ENCODE measurements around the gene TTI1. TPM values are rescaled to one million over a fixed set of nuclear protein-coding genes. Genes with fewer than 3 reads are reported as not detected.

TTI1 gene
- polyA plus RNA-seq, 1 donor from 2014 or later, result 20.0 TPM

DNA sequence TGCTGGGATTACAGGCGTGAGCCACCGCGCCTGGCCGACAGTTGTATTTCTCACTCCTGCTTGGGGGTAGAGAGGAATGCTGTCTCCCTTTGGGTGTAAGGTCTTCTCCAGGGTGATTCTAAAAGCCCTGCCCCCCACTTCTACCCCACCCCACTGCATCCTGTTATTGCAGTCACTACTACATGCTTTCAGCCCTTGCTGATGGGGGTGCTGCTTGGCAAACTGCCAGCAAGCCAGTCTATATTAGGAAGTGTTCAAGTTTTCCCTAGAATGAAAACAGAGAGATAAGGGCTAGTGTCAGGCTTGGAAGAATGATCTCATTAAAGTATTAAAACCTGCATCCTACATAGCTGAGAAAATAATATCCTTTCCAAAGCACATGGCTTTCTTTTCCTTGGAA lies 31.3 kb downstream of the TTI1 start:
- Histone ChIP-seq H3K4me3 (ENCODE audit: low read length) (no peak overlapping the region), H3K4me2 (ENCODE audit: low read length) (no peak overlapping the region), H3K9me3 (ENCODE audit: low read length) (no peaks in the 10 kb centered on the region), H4K20me1 (ENCODE audit: insufficient read depth) (no peaks in the 10 kb centered on the region), H3K27me3 (ENCODE audit: insufficient read depth, low read depth, low read length) (no peaks in the 10 kb centered on the region), H3K9ac (ENCODE audit: low read length) (no peak overlapping the region), H2AFZ (ENCODE audit: low read depth, low read length) (no peak overlapping the region), H3K27ac (ENCODE audit: low read length) (no peak overlapping the region), H3K36me3 (ENCODE audit: insufficient read depth, low read length) (no peaks in the 10 kb centered on the region), H3K9me2 (ENCODE audit: insufficient read depth, low read length) (no peaks in the 10 kb centered on the region), H3K79me2 (replicated peaks; ENCODE audit: insufficient read depth, low read length) (no peaks in the 10 kb centered on the region), H3F3A (ENCODE audit: insufficient read depth, low read length, poor library complexity, severe bottlenecking) (no peaks in the 10 kb centered on the region)
- TF ChIP-seq REST (IDR thresholded peaks at IDR 0.05; ENCODE audit: borderline replicate concordance) (no peak), RAD21 (conservative IDR thresholded peaks at IDR 0.05) (no peak), SMC3 (conservative IDR thresholded peaks at IDR 0.05; ENCODE audit: poor library complexity) (no peak), CTCF (IDR thresholded peaks at IDR 0.05; ENCODE audit: poor library complexity, severe bottlenecking) (no peak), TAF1 (IDR thresholded peaks at IDR 0.05; ENCODE audit: low read depth) (no peak), EZH2 (IDR thresholded peaks at IDR 0.05; ENCODE audit: borderline replicate concordance, insufficient read depth, low read length, poor library complexity, severe bottlenecking) (no peak), POLR2AphosphoS5 (IDR thresholded peaks at IDR 0.05) (no peak), MXI1 (conservative IDR thresholded peaks at IDR 0.05; ENCODE audit: poor library complexity, severe bottlenecking) (no peak), EP300 (conservative IDR thresholded peaks at IDR 0.05; ENCODE audit: poor library complexity, severe bottlenecking) (no peak)

- TF ChIP-seq POLR2AphosphoS5 (IDR thresholded peaks at IDR 0.05) (no peak), REST (IDR thresholded peaks at IDR 0.05; ENCODE audit: borderline replicate concordance) (no peak), EP300 (conservative IDR thresholded peaks at IDR 0.05; ENCODE audit: poor library complexity, severe bottlenecking) (no peak), TAF1 (IDR thresholded peaks at IDR 0.05; ENCODE audit: low read depth) (no peak), EZH2 (IDR thresholded peaks at IDR 0.05; ENCODE audit: borderline replicate concordance, insufficient read depth, low read length, poor library complexity, severe bottlenecking) (no peak), SMC3 (conservative IDR thresholded peaks at IDR 0.05; ENCODE audit: poor library complexity) (no peak), MXI1 (conservative IDR thresholded peaks at IDR 0.05; ENCODE audit: poor library complexity, severe bottlenecking) (no peak), CTCF (IDR thresholded peaks at IDR 0.05; ENCODE audit: poor library complexity, severe bottlenecking) (no peak)
- H3K4me3 ChIP-seq (ENCODE audit: low read length), result no peak overlapping the region
- no peak overlapping the region for H2AFZ ChIP-seq (ENCODE audit: low read depth, low read length)
- no peaks in the 10 kb centered on the region for H3K27me3 ChIP-seq (ENCODE audit: insufficient read depth, low read depth, low read length)
- no peaks in the 10 kb centered on the region for H3K9me3 ChIP-seq (ENCODE audit: low read length)
- H3F3A ChIP-seq (ENCODE audit: insufficient read depth, low read length, poor library complexity, severe bottlenecking), result no peaks in the 10 kb centered on the region
- H3K27ac ChIP-seq (ENCODE audit: low read length), result no peak overlapping the region
- no peak overlapping the region for H3K4me2 ChIP-seq (ENCODE audit: low read length)
- H3K9me2 ChIP-seq (ENCODE audit: insufficient read depth, low read length), result no peaks in the 10 kb centered on the region
- H3K79me2 ChIP-seq (replicated peaks; ENCODE audit: insufficient read depth, low read length), result no peaks in the 10 kb centered on the region
- H4K20me1 ChIP-seq (ENCODE audit: insufficient read depth), result no peaks in the 10 kb centered on the region
- H3K9ac ChIP-seq (ENCODE audit: low read length), result no peak overlapping the region
- H3K36me3 ChIP-seq (ENCODE audit: insufficient read depth, low read length), result no peaks in the 10 kb centered on the region
These were observed 31.9 kb downstream of the TTI1 start for GRCh38 chr20:38001173-38001875.

Measured in neural cell (in vitro differentiated cells).